H9 (cell line): ENCODE measurements around the gene CLDN18. TPM values are rescaled to one million over a fixed set of nuclear protein-coding genes. Genes with fewer than 3 reads are reported as not detected.

Experiments
- DNase-seq: peaks from one replicate; pipeline ENCODE4 v3.0.0-alpha.2; 2017
- H2AFZ ChIP-seq: one replicate; pipeline ENCODE4 v1.6.1; 2013; ENCODE audit warnings: mild to moderate bottlenecking, low read length, control low read depth, moderate library complexity
- H2AK5ac ChIP-seq: 2 replicates; pipeline ENCODE4 v1.6.1; 2013; ENCODE audit warnings: low read length, control low read depth, mixed read lengths; ENCODE audit not compliant: insufficient read length
- H2BK120ac ChIP-seq: one replicate; pipeline ENCODE4 v1.6.1; 2013; ENCODE audit warnings: low read depth, mild to moderate bottlenecking, low read length, control low read depth, inconsistent platforms; ENCODE audit not compliant: poor library complexity, severe bottlenecking
- H2BK12ac ChIP-seq: 2 replicates; pipeline ENCODE4 v1.6.1; 2013; ENCODE audit warnings: low read length, control low read depth, mixed read lengths, low read depth; ENCODE audit not compliant: insufficient read length
- H2BK15ac ChIP-seq: 2 replicates; pipeline ENCODE4 v1.6.1; 2013; ENCODE audit warnings: low read depth, low read length, control low read depth
- H2BK20ac ChIP-seq: one replicate; pipeline ENCODE4 v1.6.1; 2013; ENCODE audit warnings: low read depth, mild to moderate bottlenecking, low read length, control low read depth, inconsistent platforms; ENCODE audit not compliant: poor library complexity, severe bottlenecking
- H2BK5ac ChIP-seq: 2 replicates; pipeline ENCODE4 v1.6.1; 2013; ENCODE audit warnings: low read length, control low read depth, mixed read lengths; ENCODE audit not compliant: insufficient read length
- H3K14ac ChIP-seq: 2 replicates; pipeline ENCODE4 v1.6.1; 2013; ENCODE audit warnings: low read length, control low read depth; ENCODE audit not compliant: insufficient read depth
- H3K18ac ChIP-seq: 2 replicates; pipeline ENCODE4 v1.6.1; 2013; ENCODE audit warnings: low read depth, mild to moderate bottlenecking, mixed read lengths, low read length, control low read depth; ENCODE audit not compliant: insufficient read length
- H3K23ac ChIP-seq: 2 replicates; pipeline ENCODE4 v1.6.1; 2013; ENCODE audit warnings: low read length, control low read depth, mixed read lengths, low read depth; ENCODE audit not compliant: insufficient read length
- H3K23me2 ChIP-seq: 2 replicates; pipeline ENCODE4 v1.6.1; 2013; ENCODE audit warnings: low read depth, mild to moderate bottlenecking, mixed read lengths, low read length, control low read depth; ENCODE audit not compliant: insufficient read length, poor library complexity, severe bottlenecking
- H3K27ac ChIP-seq: 2 replicates; pipeline ENCODE4 v1.5.1; 2013; ENCODE audit warnings: low read length, control low read depth, mixed read lengths, low read depth; ENCODE audit not compliant: insufficient read length
- H3K27me3 ChIP-seq: 2 replicates; pipeline ENCODE4 v1.6.1; 2013; ENCODE audit warnings: low read length, control low read depth, inconsistent platforms; ENCODE audit not compliant: insufficient read depth
- H3K4ac ChIP-seq: 2 replicates; pipeline ENCODE4 v1.6.1; 2013; ENCODE audit warnings: low read depth, mild to moderate bottlenecking, control low read depth, inconsistent platforms, low read length, moderate library complexity
- H3K4me1 ChIP-seq: 2 replicates; pipeline ENCODE4 v1.6.1; 2013; ENCODE audit warnings: low read length, control low read depth, inconsistent platforms; ENCODE audit not compliant: insufficient read depth
- H3K4me2 ChIP-seq: 2 replicates; pipeline ENCODE4 v1.6.1; 2013; ENCODE audit warnings: low read length, control low read depth, mixed read lengths; ENCODE audit not compliant: insufficient read length, insufficient read depth
- H3K56ac ChIP-seq: 2 replicates; pipeline ENCODE4 v1.6.1; 2013; ENCODE audit warnings: low read depth, mild to moderate bottlenecking, mixed read lengths, low read length, control low read depth; ENCODE audit not compliant: insufficient read length
- H3K79me1 ChIP-seq: 2 replicates; pipeline ENCODE4 v1.6.1; 2013; ENCODE audit warnings: low read depth, mild to moderate bottlenecking, moderate library complexity, low read length, control low read depth, inconsistent platforms; ENCODE audit not compliant: insufficient read depth, poor library complexity, severe bottlenecking
- H3K79me2 ChIP-seq: 2 replicates; pipeline ENCODE4 v1.6.1; 2013; ENCODE audit warnings: low read length, control low read depth, inconsistent platforms; ENCODE audit not compliant: insufficient read depth
- H3K9ac ChIP-seq: 2 replicates; pipeline ENCODE4 v1.6.1; 2013; ENCODE audit warnings: low read length, control low read depth, mixed read lengths; ENCODE audit not compliant: insufficient read length; ENCODE audit errors: extremely low read depth
- H3K9me3 ChIP-seq: one replicate; pipeline ENCODE4 v1.6.1; 2013; ENCODE audit warnings: low read depth, low read length, inconsistent platforms; ENCODE audit not compliant: control insufficient read depth
- H3T11ph ChIP-seq: one replicate; pipeline ENCODE4 v1.6.1; 2013; ENCODE audit warnings: mild to moderate bottlenecking, low read length, control low read depth, inconsistent platforms
- H4K20me1 ChIP-seq: one replicate; pipeline ENCODE4 v1.6.1; 2013; ENCODE audit not compliant: control insufficient read depth, insufficient read length, insufficient read depth
- H4K5ac ChIP-seq: 2 replicates; pipeline ENCODE4 v1.6.1; 2013; ENCODE audit warnings: low read depth, mild to moderate bottlenecking, mixed read lengths, low read length, control low read depth; ENCODE audit not compliant: insufficient read length
- H4K8ac ChIP-seq: replicated peaks from 2 replicates; pipeline ENCODE4 v1.6.1; 2013; ENCODE audit warnings: low read length, control low read depth, mixed read lengths, low read depth; ENCODE audit not compliant: insufficient read length
- H4K91ac ChIP-seq: 2 replicates; pipeline ENCODE4 v1.6.1; 2013; ENCODE audit warnings: low read depth, mild to moderate bottlenecking, moderate library complexity, mixed read lengths, low read length, control low read depth; ENCODE audit not compliant: insufficient read length
- H3K27ac Mint-ChIP-seq, 3 experiments: 2 replicates in 2 of 3; 3 replicates in 1 of 3; pipeline ENCODE4 v1.8.0; 2020 to 2021; ENCODE audit warnings: mixed read lengths in 3 of 3, mild to moderate bottlenecking in 1 of 3, moderate library complexity in 1 of 3
- H3K27me3 Mint-ChIP-seq: 2 replicates; pipeline ENCODE4 v1.8.0; 2021; ENCODE audit warnings: low read depth, mild to moderate bottlenecking, moderate library complexity, mixed read lengths
- H3K36me3 Mint-ChIP-seq, 3 experiments: 2 replicates in 2 of 3; 3 replicates in 1 of 3; pipeline ENCODE4 v1.8.0; 2020 to 2021; ENCODE audit warnings: low read depth in 3 of 3, mixed read lengths in 3 of 3; ENCODE audit not compliant: insufficient read depth in 1 of 3
- H3K4me1 Mint-ChIP-seq, 2 experiments: 2 replicates each; pipeline ENCODE4 v1.8.0; 2020; ENCODE audit warnings: mixed read lengths in 2 of 2
- H3K4me3 Mint-ChIP-seq, 2 experiments: 2 replicates in 1 of 2; 3 replicates in 1 of 2; pipeline ENCODE4 v1.8.0; 2020 to 2021; ENCODE audit warnings: mild to moderate bottlenecking in 2 of 2, mixed read lengths in 2 of 2, moderate library complexity in 1 of 2
- H3K9me3 Mint-ChIP-seq, 2 experiments: 2 replicates in 1 of 2; 3 replicates in 1 of 2; pipeline ENCODE4 v1.8.0; 2020; ENCODE audit warnings: mild to moderate bottlenecking in 2 of 2, mixed read lengths in 2 of 2, moderate library complexity in 1 of 2
- CTCF ChIP-seq: fragments of 200-600 bp; sonication (generic); conservative IDR thresholded peaks from 3 replicates; pipeline ENCODE4 v1.8.0; 2021; ENCODE audit warnings: antibody characterized with exemption, mild to moderate bottlenecking
- whole genome bisulfite sequencing: extraction: QIAGEN DNeasy Blood & Tissue Kit; methylation state at CpG from one replicate; pipeline ENCODE4 v1.1.7; 2013; ENCODE audit warnings: missing lambda C conversion rate, low lambda C conversion rate, mixed read lengths; ENCODE audit not compliant: insufficient read length; ENCODE audit errors: extremely low coverage; 5-methylcytosine and 5-hydroxymethylcytosine counted together
- total RNA-seq: library from RNA; stranded (reverse); gene quantifications from 2 replicates; pipeline ENCODE4 v1.2.1, GENCODE V29; 2021

Gene CLDN18
- total RNA-seq, 1 experiment from 2014 or later: not detected

DNA sequence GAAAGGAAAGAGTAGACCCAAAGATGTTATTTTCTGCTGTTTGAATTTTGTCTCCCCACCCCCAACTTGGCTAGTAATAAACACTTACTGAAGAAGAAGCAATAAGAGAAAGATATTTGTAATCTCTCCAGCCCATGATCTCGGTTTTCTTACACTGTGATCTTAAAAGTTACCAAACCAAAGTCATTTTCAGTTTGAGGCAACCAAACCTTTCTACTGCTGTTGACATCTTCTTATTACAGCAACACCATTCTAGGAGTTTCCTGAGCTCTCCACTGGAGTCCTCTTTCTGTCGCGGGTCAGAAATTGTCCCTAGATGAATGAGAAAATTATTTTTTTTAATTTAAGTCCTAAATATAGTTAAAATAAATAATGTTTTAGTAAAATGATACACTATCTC, 21.6 kb downstream of the CLDN18 start:
- Mint-ChIP-seq H3K27me3 (no peaks in the 10 kb centered on the region), H3K36me3 (no peaks in the 10 kb centered on the region; a peak in 1 of 7 replicates), H3K4me3 (no peak overlapping the region), H3K27ac (no peak overlapping the region), H3K9me3 (no peaks in the 10 kb centered on the region), H3K4me1 (no peaks in the 10 kb centered on the region)
- Histone ChIP-seq H3K23ac (no peak overlapping the region), H4K8ac (no peak overlapping the region), H2BK120ac (no peak overlapping the region), H2AK5ac (no peak overlapping the region), H3K23me2 (no peaks in the 10 kb centered on the region), H3K14ac (no peak overlapping the region), H4K5ac (no peak overlapping the region), H3K9ac (no peak overlapping the region), H4K91ac (no peak overlapping the region), H3K4me2 (no peak overlapping the region), H3K56ac (no peak overlapping the region), H3K4ac (no peak overlapping the region), H3K79me1 (no peaks in the 10 kb centered on the region), H2BK5ac (no peak overlapping the region), H4K20me1 (no peaks in the 10 kb centered on the region), H2BK12ac (no peak overlapping the region), H3K9me3 (no peaks in the 10 kb centered on the region), H3T11ph (no peak overlapping the region), H3K27me3 (no peaks in the 10 kb centered on the region), H2BK20ac (no peak overlapping the region), H3K18ac (no peak overlapping the region), H2BK15ac (no peak overlapping the region), H3K79me2 (no peaks in the 10 kb centered on the region), H3K27ac (no peak overlapping the region), H2AFZ (no peak overlapping the region), H3K4me1 (no peaks in the 10 kb centered on the region)
- DNase-seq: no peak
- no CpG with 5 or more reads among the region's 3 CpGs for WGBS
- TF ChIP-seq CTCF: no peak
